Measurements from ENCODE around the gene PRDM16. TPM values are rescaled to one million over a fixed set of nuclear protein-coding genes. Genes with fewer than 3 reads are reported as not detected.

PRDM16 gene
- polyA plus RNA-seq, 1 donor: 0.62 TPM

GRCh38 chr1:3242408-3243260 lies 173.6 kb downstream of the PRDM16 start:
- no peak for DNase-seq (ENCODE audit: low read depth)

DNA sequence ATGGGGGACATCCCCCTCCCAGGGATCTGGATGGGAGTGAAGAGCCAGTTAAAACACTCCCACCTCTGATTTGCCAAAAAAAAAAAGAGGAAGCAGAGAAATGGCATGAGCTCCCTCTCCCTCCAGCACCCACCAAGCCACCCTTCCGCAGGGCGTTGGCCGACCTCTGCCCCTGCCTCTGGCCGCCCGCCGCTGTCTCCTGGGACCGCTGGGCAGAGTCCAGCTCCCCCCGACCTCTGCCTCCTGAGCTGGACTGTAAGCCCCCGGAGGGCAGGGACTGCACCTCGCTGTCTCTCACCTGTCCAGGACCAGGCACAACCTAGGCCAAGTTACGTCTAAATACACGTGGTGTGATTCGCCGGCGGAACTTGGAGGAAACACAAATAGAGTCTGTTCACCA lies 174.3 kb downstream of the PRDM16 start:
- DNase-seq (ENCODE audit: low read depth): no peak

- DNase-seq (ENCODE audit: low read depth): no peak
Measured at GRCh38 chr1:3244025-3244926, 175.3 kb downstream of the PRDM16 start.

GRCh38 chr1:3244927-3245315 lies 175.9 kb downstream of the PRDM16 start:
- DNase-seq (ENCODE audit: low read depth): no peak

- DNase-seq (ENCODE audit: low read depth): no peak
Measured at GRCh38 chr1:3245344-3245743, 176.3 kb downstream of the PRDM16 start.

- no peak for DNase-seq (ENCODE audit: low read depth)
Measured at GRCh38 chr1:3245768-3246167, 176.8 kb downstream of the PRDM16 start.

DNA sequence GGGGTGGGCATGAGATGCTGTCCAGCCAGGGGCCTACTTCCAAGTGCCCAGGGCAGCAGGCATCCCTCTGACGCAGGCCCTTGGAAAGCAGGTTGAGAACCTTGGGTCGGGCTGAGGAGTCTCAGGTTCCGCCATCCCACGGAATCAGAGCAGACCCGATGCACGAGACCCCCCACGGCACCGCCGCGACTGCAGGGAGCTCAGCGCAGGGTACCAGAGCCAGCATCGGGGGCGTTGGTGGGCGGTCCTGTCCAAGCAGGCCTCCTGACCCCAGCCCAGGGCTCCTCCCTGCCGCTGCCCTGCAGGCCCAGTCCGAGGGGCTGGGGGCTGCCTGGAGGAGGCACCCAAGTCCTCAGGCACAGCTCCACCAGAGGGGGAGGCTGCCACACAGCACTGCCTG lies 177.2 kb downstream of the PRDM16 start:
- DNase-seq (ENCODE audit: low read depth): no peak

GRCh38 chr1:3247521-3248121 lies 178.6 kb downstream of the PRDM16 start:
- no peak for DNase-seq (ENCODE audit: low read depth)

DNA sequence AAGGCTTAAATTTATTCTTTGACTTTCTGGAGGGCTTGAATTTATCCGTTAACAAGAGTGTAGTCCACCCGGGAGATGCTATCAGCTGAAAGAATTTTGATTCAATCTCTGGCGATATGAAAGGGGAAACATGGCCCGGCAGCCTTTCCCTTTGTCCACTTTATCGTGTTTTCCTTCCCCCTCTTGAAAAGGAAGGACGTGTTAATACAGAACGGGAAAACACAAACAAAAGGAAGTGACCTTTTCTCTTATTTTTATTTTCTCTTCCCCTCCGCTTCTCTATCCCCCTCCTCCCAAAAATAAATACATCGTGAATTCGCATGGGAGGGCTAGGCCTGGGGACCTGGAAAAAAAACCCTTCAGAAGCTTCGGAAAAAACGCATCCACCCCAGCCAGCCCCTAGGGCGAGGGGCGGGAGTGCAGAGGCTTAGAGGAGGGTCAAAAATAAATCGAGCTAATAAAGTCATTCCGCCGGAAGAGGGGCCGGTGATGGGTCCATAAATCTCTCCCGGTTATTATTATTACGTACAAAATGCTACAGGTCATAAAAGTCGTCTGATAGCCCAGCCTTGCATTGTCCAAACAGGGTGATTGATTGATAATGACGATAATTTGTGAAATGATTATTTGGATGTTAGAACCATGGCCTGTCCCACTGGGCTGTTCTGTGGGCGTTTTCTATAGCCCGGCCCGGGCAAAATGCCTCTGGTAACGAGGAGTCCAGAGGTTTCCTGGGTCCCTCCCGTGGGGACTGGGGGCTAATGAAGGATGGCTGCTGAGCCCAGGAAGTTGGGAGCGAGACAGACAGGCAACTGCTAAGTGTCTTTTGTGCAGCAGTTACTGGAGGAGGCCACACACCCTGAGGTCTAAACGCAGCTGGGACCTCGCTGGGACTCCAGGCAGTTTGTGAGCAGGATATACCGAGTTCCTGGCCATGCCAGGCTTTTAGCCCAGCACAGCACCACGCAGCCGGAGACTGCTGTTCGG lies 179.4 kb downstream of the PRDM16 start:
- DNase-seq (ENCODE audit: low read depth): no peak

DNA sequence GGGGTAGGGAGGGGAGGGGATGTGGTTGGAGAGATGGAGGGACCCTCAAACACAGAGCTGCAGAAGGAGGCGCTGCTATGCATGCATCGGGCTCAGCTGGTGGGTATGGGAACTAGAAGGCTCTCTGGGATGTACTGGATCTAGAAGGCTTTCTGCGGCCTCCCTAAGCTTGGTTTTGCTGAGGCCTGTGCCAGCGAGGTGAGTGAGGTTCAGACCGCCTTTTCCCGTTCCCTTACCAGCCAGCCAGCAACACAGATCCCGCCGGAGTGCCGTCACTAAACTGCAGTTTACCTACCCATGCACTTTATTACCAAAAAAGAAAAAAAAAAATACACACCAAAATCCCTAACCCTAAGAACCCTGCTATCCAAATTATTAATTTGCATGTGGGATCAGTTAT lies 180.2 kb downstream of the PRDM16 start:
- DNase-seq (ENCODE audit: low read depth): no peak

GRCh38 chr1:3249631-3250501 lies 180.9 kb downstream of the PRDM16 start:
- DNase-seq (ENCODE audit: low read depth): no peak

DNA sequence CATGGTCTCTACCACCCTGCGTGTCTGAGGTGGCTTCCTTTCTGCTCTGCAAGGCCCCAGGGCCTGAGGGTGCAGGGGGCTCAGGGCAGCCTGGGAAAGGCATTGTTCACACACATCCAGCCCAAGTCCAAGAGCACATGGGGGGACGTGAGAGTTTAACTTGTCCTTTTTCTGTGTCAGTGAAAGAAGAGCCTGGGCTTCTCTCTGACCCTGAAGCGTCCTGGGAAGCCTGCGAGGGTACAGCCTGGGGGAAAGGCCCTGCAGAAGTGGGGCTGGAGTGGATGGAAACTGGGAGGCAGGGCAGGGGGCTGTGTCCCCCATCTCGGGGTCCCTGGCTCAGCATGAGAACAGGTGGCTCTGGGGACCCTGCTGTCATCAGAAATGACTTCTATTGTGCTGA lies 181.6 kb downstream of the PRDM16 start:
- no peak for DNase-seq (ENCODE audit: low read depth)

- no peak for DNase-seq (ENCODE audit: low read depth)
Measured at GRCh38 chr1:3251099-3251806, 182.2 kb downstream of the PRDM16 start.

DNA sequence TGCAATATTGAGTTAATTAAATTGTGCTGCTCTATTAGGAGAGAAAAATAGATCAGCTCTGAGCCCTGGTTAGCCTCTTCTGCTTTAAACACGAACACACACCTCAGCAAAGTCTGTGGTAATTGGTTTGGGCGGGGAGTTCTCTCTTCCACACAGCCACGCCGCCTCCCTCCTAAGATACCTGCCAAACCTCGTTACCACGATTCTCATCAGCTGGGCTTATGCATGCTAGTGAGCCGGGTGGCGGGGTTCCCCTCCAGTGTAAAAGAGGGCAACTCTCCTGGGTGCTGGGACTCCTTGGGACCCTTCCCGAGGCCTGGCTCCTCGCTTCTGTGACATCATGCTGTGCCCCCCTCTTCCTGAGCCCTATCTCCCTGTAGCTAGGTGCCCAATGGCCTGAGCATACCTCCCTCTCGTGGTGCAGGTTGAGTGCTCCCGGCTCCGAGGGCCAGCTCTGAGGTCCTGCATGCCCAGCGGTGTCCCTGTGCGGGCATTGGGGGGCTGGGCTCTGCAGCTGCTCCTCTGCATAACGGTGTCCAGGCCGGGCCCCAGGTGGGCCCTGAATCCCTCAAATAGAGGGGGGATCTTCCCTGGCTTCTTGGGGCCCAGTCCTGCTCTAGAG lies 182.9 kb downstream of the PRDM16 start:
- no peak for DNase-seq (ENCODE audit: low read depth)

- no peak for DNase-seq (ENCODE audit: low read depth)
Measured at GRCh38 chr1:3255680-3256079, 186.7 kb downstream of the PRDM16 start.

DNA sequence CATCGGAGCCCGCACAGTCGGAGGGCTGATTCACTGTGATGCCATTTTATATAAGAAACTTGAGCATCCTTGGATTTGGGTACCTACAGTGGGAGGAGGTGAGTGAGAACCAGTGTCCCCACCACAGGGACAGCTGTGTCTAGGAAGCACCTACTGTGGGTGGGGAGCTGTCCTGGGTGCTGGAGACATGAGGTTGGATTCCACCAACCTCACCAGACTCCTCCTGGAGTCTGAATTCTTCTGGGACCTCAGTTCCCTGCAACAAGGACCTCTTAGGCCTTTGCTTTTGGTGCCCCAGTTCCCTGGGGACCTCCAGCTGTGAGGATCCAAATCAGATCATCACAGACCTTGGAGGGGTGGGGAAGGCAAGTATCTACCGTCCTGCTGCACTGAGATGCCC lies 188.8 kb downstream of the PRDM16 start:
- DNase-seq (ENCODE audit: low read depth): no peak

DNA sequence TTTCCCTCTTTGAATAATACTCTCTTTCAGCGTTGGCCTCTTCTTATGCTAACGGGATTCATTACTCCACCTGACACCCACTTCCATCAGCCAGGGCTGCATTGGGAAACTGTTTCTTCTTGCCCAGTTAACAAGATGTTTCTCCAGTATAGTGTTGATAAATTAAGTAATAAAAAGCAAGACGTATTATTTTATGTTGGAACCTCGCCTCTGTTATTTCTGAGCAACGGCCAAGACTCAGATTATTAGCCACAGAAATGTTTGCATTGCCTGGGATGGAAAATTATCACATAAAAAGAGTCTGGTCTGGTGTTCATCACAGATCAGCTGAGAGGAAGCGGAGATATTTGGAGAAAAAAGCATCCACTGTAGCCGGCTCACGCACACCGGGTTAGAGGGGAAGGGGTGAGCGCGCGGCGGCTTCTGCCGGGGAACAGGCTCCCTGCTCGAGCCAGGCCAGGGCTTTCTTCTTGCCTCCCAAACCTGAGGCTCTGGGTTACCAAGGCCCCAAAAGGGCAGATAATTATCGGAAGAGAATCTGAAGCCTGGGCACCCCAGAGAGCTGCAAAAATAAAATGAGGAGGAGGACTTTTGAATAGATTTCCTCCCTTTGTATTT lies 189.5 kb downstream of the PRDM16 start:
- DNase-seq (ENCODE audit: low read depth): no peak

GRCh38 chr1:3259020-3259419 lies 190.0 kb downstream of the PRDM16 start:
- DNase-seq (ENCODE audit: low read depth): no peak
